Measurements from ENCODE around the gene SAE1. TPM values are rescaled to one million over a fixed set of nuclear protein-coding genes. Genes with fewer than 3 reads are reported as not detected.

SAE1 gene
- total RNA-seq, 2 experiments from 2014 or later: 165 to 175 TPM

DNA sequence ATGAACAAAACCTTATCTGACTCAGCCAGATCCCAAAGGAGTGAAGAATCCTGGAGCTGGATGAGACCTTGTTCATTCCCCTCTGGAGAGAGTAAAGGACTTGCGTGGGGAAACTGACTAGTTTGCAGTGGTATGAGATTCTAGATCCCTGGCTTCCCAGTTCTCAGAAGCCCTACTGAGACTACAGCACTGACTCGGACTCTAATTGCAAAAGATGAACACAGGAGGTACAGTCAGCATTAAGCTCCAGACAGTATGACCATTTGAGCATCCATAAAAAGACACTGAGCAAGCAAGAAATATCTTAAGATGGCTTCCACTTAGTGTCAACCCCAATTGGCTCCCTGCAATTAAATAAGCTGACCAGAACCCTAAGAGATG is 23.8 kb upstream of the SAE1 start:
- Mint-ChIP-seq H3K9me3 (ENCODE audit: insufficient read depth) (no peaks in the 10 kb centered on the region), H3K36me3 (ENCODE audit: low read depth) (peaks cover 80% of the 10 kb centered on the region), H3K4me3 (peak overlapping the region; percentile 95), H3K27ac (peak overlapping the region; percentile 86), H3K4me1 (ENCODE audit: low read depth) (peaks cover 70% of the 10 kb centered on the region), H3K27me3 (ENCODE audit: low read depth) (no peaks in the 10 kb centered on the region)
- CTCF ChIA-PET: interaction anchor here (0.6 to 2.2 kb wide), 9 partner anchors 7 to 140 kb away, joined by 3 to 10 read pairs (median 4); partner anchors contain the start of genes SAE1 and ZC3H4
- ATAC-seq (no peak), DNase-seq (no peak)
- POLR2A ChIA-PET: interaction anchor here (1.0 to 10.3 kb wide), 3 partner anchors 13 to 104 kb away, joined by 3 to 256 read pairs (median 3); no protein-coding TSS in a partner anchor

DNA sequence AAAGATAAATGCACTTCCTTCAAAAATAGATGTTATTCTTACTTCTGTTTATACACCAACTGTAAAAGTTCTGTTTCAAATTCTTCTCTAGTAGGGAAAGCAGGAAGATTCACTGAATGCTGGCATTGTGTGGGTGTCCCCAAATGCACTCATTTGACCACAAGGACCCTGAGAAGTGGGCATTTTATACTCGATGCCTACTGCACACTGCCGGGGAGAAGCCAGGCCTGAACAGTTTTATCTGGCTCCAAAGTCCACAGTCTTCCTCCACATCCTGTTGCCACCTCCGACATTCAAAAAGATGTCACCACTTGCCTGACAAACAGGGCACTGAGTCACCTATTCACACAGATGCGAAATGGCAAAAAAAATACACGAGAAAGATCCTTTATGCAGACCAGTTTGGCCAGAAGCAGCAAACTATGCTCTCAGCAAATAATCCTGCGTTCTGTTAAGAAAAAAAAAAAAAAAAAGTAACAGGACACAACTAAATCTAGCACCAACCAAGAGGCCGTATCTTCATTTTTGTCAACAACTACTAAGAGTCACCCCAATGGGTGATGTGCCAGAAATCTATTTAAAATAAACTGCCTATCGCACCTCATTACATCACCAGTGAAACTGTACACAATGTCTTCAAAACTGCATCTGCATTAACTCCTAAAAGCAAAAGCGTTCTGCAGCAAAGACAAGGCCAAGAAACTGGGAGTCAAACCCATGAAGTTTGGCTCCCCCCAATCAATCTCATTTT is 23.3 kb upstream of the SAE1 start:
- Mint-ChIP-seq H3K4me1 (ENCODE audit: low read depth) (peaks cover 65% of the 10 kb centered on the region), H3K4me3 (peak overlapping the region; percentile 95), H3K9me3 (ENCODE audit: insufficient read depth) (no peaks in the 10 kb centered on the region), H3K27ac (peak overlapping the region; percentile 86), H3K27me3 (ENCODE audit: low read depth) (no peaks in the 10 kb centered on the region), H3K36me3 (ENCODE audit: low read depth) (peaks cover 76% of the 10 kb centered on the region)
- ChIA-PET CTCF (interaction anchor here (0.7 to 4.1 kb wide), 12 partner anchors 8 to 140 kb away, joined by 3 to 17 read pairs (median 4); partner anchors contain the start of gene SAE1), POLR2A (interaction anchor here (1.0 to 10.3 kb wide), 4 partner anchors 13 to 103 kb away, joined by 3 to 256 read pairs (median 4); no protein-coding TSS in a partner anchor)
- ATAC-seq (peak; percentile 22), DNase-seq (peak; percentile 62)

DNA sequence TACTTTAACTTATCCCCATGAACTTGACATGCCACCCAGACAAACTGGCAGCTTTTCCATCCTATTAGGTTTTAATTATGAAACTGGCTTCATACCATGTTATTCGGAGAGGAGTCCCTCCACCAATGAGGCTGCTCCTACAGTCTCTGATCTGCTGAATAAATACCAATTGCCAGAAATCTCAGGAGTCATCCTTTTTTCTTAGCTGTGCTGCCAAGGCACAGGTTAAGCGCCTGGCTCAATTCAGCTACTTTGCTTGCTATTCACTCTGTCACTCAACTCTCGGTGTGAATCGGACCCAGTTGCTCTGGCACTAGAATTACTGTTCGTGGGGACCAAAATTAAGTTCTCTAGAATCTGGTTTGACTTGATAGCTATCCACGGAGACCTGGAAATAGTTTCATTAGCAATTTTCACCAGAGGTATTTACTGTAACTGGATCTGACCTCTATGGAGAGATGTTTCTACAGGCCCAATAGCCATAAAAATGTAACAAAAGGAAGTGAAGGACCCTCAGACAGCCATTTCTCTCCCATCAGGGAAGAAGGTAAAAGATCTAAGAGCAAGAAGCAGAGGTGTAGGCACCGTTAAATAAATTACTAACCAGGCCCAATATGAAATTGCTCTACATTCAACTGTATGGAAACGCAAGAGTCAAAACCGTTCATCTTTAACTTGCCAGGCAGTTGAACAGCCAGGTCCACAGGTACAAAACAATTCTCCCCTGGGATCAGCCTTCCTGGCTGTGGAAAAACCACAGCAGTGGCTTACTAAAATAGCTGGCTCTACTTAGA is 22.5 kb upstream of the SAE1 start:
- DNase-seq: no peak
- ATAC-seq: no peak

GRCh38 chr19:47109177-47109540 is 21.5 kb upstream of the SAE1 start:
- ChIA-PET POLR2A (interaction anchor here (0.6 to 10.3 kb wide), 5 partner anchors 8 to 50 kb away, joined by 3 to 256 read pairs (median 4); partner anchors contain the start of gene SAE1), CTCF (interaction anchor here (1.8 to 4.1 kb wide), 3 partner anchors 13 to 135 kb away, joined by 8 to 17 read pairs (median 11); no protein-coding TSS in a partner anchor)
- no peak for ATAC-seq
- Mint-ChIP-seq H3K27me3 (ENCODE audit: low read depth) (no peaks in the 10 kb centered on the region), H3K9me3 (ENCODE audit: insufficient read depth) (no peaks in the 10 kb centered on the region), H3K36me3 (ENCODE audit: low read depth) (peaks cover 71% of the 10 kb centered on the region), H3K4me1 (ENCODE audit: low read depth) (peaks cover 60% of the 10 kb centered on the region), H3K27ac (peak overlapping the region; percentile 100), H3K4me3 (peak overlapping the region; percentile 95)
- DNase-seq: no peak

More for the DNA sequence above, 22.5 kb upstream of the SAE1 start:
- peak overlapping the region; percentile 95 for H3K4me3 Mint-ChIP-seq
- POLR2A ChIA-PET: interaction anchor here (1.4 to 10.3 kb wide), 3 partner anchors 14 to 51 kb away, joined by 4 to 256 read pairs (median 8); partner anchors contain the start of gene SAE1
- CTCF ChIA-PET: interaction anchor here (0.8 to 4.1 kb wide), 9 partner anchors 9 to 139 kb away, joined by 3 to 17 read pairs (median 5); no protein-coding TSS in a partner anchor
- H3K4me1 Mint-ChIP-seq (ENCODE audit: low read depth): peaks cover 58% of the 10 kb centered on the region
- H3K9me3 Mint-ChIP-seq (ENCODE audit: insufficient read depth): no peaks in the 10 kb centered on the region
- H3K36me3 Mint-ChIP-seq (ENCODE audit: low read depth): peaks cover 70% of the 10 kb centered on the region
- H3K27ac Mint-ChIP-seq: peak overlapping the region; percentile 86
- H3K27me3 Mint-ChIP-seq (ENCODE audit: low read depth): no peaks in the 10 kb centered on the region

- DNase-seq: peak; percentile 76
- Mint-ChIP-seq H3K4me1 (ENCODE audit: low read depth) (peaks cover 60% of the 10 kb centered on the region), H3K9me3 (ENCODE audit: insufficient read depth) (no peaks in the 10 kb centered on the region), H3K27ac (peak overlapping the region; percentile 100), H3K4me3 (peak overlapping the region; percentile 95), H3K27me3 (ENCODE audit: low read depth) (no peaks in the 10 kb centered on the region), H3K36me3 (ENCODE audit: low read depth) (peaks cover 67% of the 10 kb centered on the region)
- no peak for ATAC-seq
- ChIA-PET CTCF (interaction anchor here (2.0 to 4.1 kb wide), 2 partner anchors 14 to 134 kb away, joined by 11 to 17 read pairs; no protein-coding TSS in a partner anchor), POLR2A (interaction anchor here (0.6 to 10.3 kb wide), 5 partner anchors 8 to 256 kb away, joined by 3 to 256 read pairs (median 3); partner anchors contain the start of gene SAE1)
Observed at GRCh38 chr19:47109541-47110375, 20.9 kb upstream of the SAE1 start.

GRCh38 chr19:47110521-47111005 is 20.1 kb upstream of the SAE1 start:
- H3K27me3 Mint-ChIP-seq (ENCODE audit: low read depth): no peaks in the 10 kb centered on the region
- ATAC-seq (no peak), DNase-seq (peak; percentile 54)
- ChIA-PET CTCF (interaction anchor here (4.1 kb wide), 1 partner anchor 15 kb away, joined by 17 read pairs; no protein-coding TSS in a partner anchor), POLR2A (interaction anchor here (0.6 to 10.3 kb wide), 4 partner anchors 10 to 257 kb away, joined by 3 to 256 read pairs (median 6); partner anchors contain the start of gene SAE1)
- H3K4me3 Mint-ChIP-seq: peak overlapping the region; percentile 95
- H3K9me3 Mint-ChIP-seq (ENCODE audit: insufficient read depth): no peaks in the 10 kb centered on the region
- H3K4me1 Mint-ChIP-seq (ENCODE audit: low read depth): peaks cover 53% of the 10 kb centered on the region
- H3K27ac Mint-ChIP-seq: peak overlapping the region; percentile 100
- peaks cover 61% of the 10 kb centered on the region for H3K36me3 Mint-ChIP-seq (ENCODE audit: low read depth)

GRCh38 chr19:47111006-47111621 is 19.5 kb upstream of the SAE1 start:
- ChIA-PET CTCF (interaction anchor here (4.1 kb wide), 1 partner anchor 15 kb away, joined by 17 read pairs; no protein-coding TSS in a partner anchor), POLR2A (interaction anchor here (0.6 to 10.3 kb wide), 13 partner anchors 8 to 509 kb away, joined by 3 to 256 read pairs (median 3); partner anchors contain the start of genes SAE1 and SLC1A5)
- no peaks in the 10 kb centered on the region for H3K9me3 Mint-ChIP-seq (ENCODE audit: insufficient read depth)
- peak overlapping the region; percentile 100 for H3K27ac Mint-ChIP-seq
- peak overlapping the region; percentile 95 for H3K4me3 Mint-ChIP-seq
- H3K27me3 Mint-ChIP-seq (ENCODE audit: low read depth): no peaks in the 10 kb centered on the region
- ATAC-seq (no peak), DNase-seq (peak; percentile 61)
- peaks cover 55% of the 10 kb centered on the region for H3K36me3 Mint-ChIP-seq (ENCODE audit: low read depth)
- peaks cover 48% of the 10 kb centered on the region for H3K4me1 Mint-ChIP-seq (ENCODE audit: low read depth)

DNA sequence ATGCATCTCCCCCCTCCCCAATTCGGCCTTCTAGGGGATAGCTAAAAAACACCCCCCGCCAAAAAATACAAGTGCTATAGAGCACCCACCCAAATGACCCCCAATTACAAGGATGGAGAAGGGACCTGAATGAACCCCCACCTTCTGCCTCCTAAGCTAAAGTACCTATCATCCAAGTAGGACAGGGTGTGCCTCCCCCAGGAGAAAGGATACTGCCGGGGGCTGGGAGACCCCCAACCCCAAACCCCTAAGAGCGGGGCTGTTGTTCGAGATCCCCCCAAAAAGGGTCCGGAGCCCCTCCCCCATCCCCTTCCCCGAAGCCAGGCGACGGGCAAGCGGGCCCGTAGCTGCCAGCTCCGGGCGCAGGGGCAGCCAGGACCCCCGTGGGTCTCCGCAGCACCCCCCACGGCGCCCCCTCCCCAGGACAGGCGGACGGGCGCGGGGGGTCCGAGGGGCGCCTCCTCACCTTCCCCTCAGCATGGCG is 18.9 kb upstream of the SAE1 start:
- Mint-ChIP-seq H3K36me3 (ENCODE audit: low read depth) (peaks cover 53% of the 10 kb centered on the region), H3K4me3 (peak overlapping the region; percentile 95), H3K27me3 (ENCODE audit: low read depth) (no peaks in the 10 kb centered on the region), H3K27ac (peak overlapping the region; percentile 100), H3K9me3 (ENCODE audit: insufficient read depth) (no peaks in the 10 kb centered on the region), H3K4me1 (ENCODE audit: low read depth) (peaks cover 44% of the 10 kb centered on the region)
- ATAC-seq (no peak), DNase-seq (no peak)
- POLR2A ChIA-PET: interaction anchor here (0.7 to 10.3 kb wide), 13 partner anchors 9 to 510 kb away, joined by 3 to 256 read pairs (median 3); partner anchors contain the start of genes SAE1 and SLC1A5
- CTCF ChIA-PET: interaction anchor here (1.2 to 4.1 kb wide), 3 partner anchors 16 to 136 kb away, joined by 3 to 19 read pairs (median 17); no protein-coding TSS in a partner anchor

GRCh38 chr19:47112166-47112996 is 18.3 kb upstream of the SAE1 start:
- peak; percentile 94 for DNase-seq
- H3K4me3 Mint-ChIP-seq: peak overlapping the region; percentile 95
- no peaks in the 10 kb centered on the region for H3K27me3 Mint-ChIP-seq (ENCODE audit: low read depth)
- H3K9me3 Mint-ChIP-seq (ENCODE audit: insufficient read depth): no peaks in the 10 kb centered on the region
- peak overlapping the region; percentile 100 for H3K27ac Mint-ChIP-seq
- peaks cover 47% of the 10 kb centered on the region for H3K36me3 Mint-ChIP-seq (ENCODE audit: low read depth)
- H3K4me1 Mint-ChIP-seq (ENCODE audit: low read depth): peaks cover 37% of the 10 kb centered on the region
- peak; percentile 22 for ATAC-seq
- CTCF ChIA-PET: interaction anchor here (0.9 to 3.4 kb wide), 13 partner anchors 10 to 135 kb away, joined by 3 to 24 read pairs (median 10); no protein-coding TSS in a partner anchor
- POLR2A ChIA-PET: interaction anchor here (0.7 to 10.3 kb wide), 31 partner anchors 8 to 512 kb away, joined by 3 to 256 read pairs (median 6); partner anchors contain the start of genes CCDC9, SAE1, SLC1A5 and TMEM160

Data from activated CD8-positive, alpha-beta T cell treated with anti-CD3 and anti-CD28 coated beads, Interleukin-2, amount 10 ng/mL, durations not matched to agents 7 days and 5 days (primary cell).